Right ventricle myocardium inferior (tissue), 1 donor: ENCODE measurements around the gene LRP11. TPM values are rescaled to one million over a fixed set of nuclear protein-coding genes. Genes with fewer than 3 reads are reported as not detected.
A peak's percentile ranks its signal among the peaks of the same experiment; 100 is the strongest.

Source experiments
- ATAC-seq: fragments of 200-7000 bp; cut with Tn5 transposase; one replicate; pipeline ENCODE4 v1.9.1; 2020; ENCODE audit warnings: mild to moderate bottlenecking, moderate library complexity
- DNase-seq: peaks from one replicate; pipeline ENCODE4 v3.0.0; 2021; ENCODE audit errors: missing footprints
- intact Hi-C: fragments of 100-400 bp; cut with DNase I; formaldehyde crosslinking; loops from one replicate; pipeline ENCODE4 v1.11.0; 2022
- total RNA-seq: library from RNA; stranded (reverse); fragmentation: NEBNext Ultra II Directional; extraction: Animal tissue kit (Norgen Biotek cat#: 25700); gene quantifications from one replicate; pipeline ENCODE4 v1.2.1, GENCODE V29; 2021
- donor health status: DM: no; HTN: yes; CAD: no; lungs with severe emphysema.

The LRP11 gene
- total RNA-seq, 1 donor from 2014 or later, result 21.5 TPM

DNA sequence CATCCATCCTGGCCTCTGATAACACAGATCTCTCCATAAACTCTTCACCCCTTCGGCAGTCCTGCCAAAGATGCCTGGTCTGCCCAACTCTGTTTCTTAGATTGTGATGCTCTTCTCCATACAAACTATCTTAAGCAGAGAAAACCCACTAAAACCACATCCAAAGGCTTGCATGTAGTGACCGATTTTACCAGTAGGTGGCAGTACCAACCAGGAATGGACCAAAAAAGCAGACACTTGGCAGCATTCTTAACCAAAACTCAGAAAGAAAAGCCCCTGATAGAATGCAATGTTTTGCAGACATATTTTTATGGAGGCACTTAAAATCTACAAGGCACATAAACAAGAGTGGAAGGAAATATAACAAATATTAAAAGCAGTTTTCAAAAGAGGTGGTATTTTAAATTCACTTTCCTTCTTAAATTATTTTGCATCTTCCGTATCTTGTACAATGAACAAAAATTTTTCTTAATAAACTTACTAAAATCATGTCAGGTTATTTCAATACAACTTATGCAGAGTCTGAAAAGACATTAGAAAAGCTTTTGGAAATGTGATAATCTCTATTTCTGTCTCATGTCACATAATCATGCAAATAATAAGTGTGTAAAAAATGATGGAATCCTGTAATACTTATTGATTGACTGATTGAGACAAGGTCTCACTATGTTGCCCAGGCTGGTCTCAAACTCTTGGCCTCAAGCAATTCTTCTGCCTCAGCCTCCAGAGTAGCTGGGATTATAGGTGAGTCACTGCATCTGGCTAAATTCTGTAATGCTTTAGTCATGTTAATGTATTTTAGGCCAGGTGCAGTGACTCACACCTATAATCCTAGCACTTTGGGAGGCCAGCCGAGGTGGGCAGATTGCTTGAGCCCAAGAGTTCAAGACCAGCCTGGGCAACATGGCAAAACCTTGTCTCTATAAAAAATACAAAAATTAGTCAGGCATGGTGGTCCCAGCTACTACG, 29.4 kb downstream of the LRP11 start:
- no peak for ATAC-seq
- intact Hi-C loops, result loop anchor here (1.0 to 10.0 kb wide), 3 partner anchors 30 to 170 kb away; partner anchors contain the start of gene LRP11
- no peak for DNase-seq

DNA sequence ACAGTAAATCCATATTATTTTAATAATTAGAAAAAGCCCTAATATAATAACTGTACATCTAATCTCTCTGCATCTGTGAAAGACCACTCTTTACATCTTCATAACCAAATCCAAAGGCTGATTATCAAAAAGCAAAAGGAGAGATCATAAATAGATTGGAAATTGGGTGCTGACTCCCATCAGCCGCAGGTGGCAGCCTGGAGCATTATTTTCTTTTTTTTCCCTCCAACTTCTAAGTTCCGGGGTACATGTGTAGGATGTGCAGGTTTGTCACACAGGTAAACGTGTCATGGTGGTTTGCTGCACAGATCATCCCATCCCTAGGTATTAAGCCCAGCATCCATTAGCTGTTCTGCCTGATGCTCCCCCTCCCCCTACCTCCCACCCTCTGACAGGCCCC, 30.5 kb downstream of the LRP11 start:
- DNase-seq (no peak), ATAC-seq (no peak)
- intact Hi-C loops, result loop anchor here (2.0 to 10.0 kb wide), 2 partner anchors 31 to 171 kb away; partner anchors contain the start of gene LRP11

DNA sequence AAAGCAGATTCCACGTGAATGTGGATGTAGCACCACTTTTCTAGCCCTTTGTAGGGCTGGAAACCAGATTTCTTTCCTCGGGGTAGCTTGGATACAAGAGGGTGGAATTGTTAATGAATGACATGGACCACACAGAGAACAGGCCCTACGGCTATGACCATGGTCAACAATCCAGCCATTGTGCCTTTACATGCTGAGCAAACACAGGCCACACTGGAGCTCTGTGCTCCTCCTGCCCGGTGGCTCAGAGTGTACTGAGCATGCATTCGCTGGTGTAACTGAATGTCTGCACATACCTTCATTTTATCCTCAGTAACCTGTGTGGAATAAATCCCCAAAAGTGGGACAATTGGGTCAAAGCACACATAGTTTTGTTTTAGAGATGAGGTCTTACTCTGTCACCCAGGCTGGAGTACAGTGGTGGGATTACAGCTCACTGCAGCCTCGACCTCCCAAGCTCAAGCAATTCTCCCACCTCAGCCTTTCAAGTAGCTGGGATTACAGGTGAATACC, 32.8 kb downstream of the LRP11 start:
- intact Hi-C loops, result loop anchor here (10.0 kb wide), 1 partner anchor 173 kb away; no protein-coding TSS in a partner anchor
- ATAC-seq, result no peak

DNA sequence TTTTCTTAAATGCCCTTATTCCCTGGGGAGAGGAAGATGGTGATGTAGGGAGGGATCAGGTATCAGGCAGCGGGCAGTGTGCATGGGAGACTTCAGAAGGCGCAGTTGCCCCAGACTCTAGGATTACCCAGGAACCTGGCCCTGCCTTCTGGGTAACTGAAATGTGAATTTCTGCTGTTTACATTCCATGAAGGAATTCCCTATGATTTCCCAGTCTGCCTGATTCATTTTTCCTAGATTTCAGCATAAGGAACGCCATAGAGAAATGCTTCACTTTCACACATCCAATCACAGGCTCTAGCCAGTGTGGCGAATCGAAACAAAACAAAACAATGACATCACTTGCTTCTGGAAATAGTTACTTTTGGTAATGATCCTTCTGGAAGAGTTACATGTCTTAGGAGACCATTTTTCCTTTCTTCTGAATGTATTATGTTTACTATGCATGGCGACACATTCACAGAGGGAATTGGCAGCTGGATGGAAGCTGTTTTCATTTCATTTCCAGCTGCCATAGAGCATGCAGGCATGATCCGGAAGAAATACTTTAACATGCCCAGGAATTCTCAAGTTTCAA, 33.3 kb downstream of the LRP11 start:
- no peak for ATAC-seq
- no peak for DNase-seq
- intact Hi-C loops, result loop anchor here (10.0 kb wide), 1 partner anchor 174 kb away; no protein-coding TSS in a partner anchor

More for the DNA sequence above, 32.8 kb downstream of the LRP11 start:
- no peak for DNase-seq

DNA sequence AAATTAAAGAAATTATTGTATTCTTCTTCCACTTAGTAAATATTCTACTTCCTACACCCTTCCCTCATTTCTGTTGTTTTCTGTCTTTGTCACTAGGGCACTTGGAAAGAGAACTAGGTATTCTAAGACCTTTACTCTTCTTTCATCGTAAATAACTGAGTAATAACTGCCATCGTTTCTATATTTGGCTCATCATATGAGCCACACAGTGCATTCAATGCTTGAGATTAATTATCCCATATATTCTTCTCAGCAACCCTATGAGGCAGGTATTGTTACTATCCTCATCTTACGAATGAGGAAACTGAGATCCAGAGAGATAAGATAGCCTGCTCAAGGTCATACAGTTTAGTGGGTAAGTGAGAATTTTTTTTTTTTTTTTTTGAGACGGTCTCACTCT, 38.9 kb downstream of the LRP11 start:
- intact Hi-C loops, result no loop called here
- ATAC-seq, result no peak

DNA sequence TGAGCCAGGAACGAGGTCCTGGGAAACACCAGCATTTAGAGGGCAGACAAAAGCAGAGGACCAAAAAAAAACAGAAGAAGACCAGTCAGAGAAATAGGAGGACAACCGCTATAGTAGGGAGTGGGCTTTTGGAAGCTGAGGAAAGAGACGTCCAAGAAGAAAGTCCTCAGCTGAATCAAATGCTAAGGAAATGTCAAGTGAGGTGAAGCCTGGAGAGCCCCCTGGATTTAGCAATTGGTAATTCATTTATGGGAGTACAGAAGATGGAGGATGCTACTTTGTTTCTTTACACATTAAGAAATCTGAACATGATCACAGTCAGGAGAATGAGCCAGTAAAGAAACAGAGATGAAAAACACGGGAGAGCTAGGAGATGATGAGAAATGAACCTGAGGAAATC, 41.1 kb downstream of the LRP11 start:
- DNase-seq (no peak), ATAC-seq (no peak)
- intact Hi-C loops, result no loop called here

More for the DNA sequence above, 38.9 kb downstream of the LRP11 start:
- no peak for DNase-seq

DNA sequence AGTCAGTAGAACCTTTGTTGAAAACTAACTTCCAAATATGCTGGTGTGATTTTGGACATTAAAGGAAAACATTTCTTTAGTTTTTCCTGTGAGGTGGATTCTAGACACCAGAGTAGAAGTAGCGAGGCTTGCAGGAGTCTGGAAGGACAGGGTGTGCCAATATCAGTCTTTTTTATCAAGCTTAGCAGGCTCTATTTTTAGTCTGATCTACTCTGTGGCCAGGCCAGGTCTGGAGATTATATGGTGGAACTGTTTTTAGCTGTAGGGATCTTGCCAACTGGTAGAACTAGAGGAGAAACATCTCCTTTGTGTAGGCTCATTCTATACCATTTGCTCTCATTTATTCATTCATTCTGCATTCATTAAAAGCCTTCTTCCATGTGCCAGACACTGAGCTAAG, 42.7 kb downstream of the LRP11 start:
- peak; percentile 63 for ATAC-seq

DNA sequence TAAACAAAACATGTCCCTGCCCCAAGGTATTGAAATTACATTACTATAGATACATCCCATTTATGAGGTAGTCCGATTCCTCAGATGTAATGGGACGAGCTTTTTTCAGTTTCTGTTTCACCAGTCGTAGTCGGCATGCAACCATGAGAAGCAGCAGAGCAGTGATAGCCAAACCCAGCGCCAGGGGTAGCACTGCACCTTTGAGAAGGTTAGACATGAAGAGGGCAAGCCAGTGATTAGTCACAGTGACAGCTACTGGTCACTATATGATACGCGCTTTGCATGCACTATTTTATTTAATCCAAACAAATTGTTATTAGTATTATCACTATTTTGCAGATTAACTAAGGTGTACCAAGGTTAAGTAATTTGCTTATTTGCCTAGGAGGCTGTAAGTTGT, 43.7 kb downstream of the LRP11 start:
- intact Hi-C loops, result no loop called here
- ATAC-seq (peak; percentile 54), DNase-seq (no peak)

More for the DNA sequence above, 42.7 kb downstream of the LRP11 start:
- no peak for DNase-seq
- intact Hi-C loops, result no loop called here

DNA sequence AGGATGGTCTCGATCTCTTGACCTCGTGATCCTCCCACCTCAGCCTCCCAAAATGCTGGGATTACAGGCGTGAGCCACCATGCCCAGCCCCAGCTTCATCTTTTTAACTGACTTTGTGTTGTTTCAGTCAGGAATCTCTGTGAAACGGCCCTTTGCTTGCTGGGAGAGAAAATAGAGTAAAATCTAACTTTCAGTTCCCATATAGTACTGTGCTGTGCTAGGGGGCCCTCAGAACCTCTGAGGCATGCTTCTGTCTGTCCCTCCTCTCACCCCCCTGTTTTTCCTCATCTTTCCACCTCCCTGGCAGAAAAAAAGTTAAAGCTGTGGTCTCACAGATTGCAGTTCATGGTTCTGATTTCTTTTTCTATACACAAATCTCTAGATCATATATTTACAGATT, 48.4 kb downstream of the LRP11 start:
- intact Hi-C loops, result no loop called here
- no peak for ATAC-seq
- DNase-seq, result no peak

DNA sequence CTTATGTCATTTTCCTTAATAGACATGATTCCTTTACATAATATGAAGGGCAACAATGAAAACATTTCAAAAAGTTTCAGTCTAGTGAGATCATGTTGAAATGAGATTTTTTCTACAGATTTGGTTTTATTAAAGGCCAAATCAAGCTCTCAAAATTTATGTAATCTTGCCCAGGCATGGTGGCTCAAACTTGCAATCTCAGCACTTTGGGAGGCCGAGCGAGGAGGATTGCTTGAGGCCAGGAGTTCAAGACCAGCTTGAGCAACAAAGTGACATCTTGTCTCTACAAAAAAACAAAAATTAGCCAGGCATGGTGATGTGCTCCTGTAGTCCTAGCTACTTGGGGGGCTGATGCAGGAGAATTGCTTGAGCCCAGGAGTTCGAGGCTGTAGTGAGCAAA, 50.8 kb downstream of the LRP11 start:
- DNase-seq (no peak), ATAC-seq (no peak)
- intact Hi-C loops, result no loop called here

DNA sequence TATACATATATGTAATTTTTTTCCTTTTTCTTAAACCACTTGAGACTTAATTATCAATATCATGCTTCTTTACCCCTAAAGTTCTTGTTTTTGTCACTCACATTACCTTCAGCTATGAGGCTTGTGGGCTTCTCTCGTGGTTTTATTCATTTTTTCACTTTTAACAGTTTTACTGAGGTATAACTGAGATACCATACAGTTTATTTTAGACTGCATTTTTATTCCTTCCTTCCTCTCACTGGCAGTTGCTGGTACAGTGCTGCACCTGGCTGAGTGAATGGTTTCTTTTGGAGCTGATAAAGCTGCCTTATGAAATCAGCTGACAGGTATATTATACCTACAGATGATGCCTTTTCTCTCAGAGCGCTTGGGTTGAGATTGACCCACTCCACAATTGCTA, 54.4 kb downstream of the LRP11 start:
- ATAC-seq (no peak), DNase-seq (no peak)
- intact Hi-C loops, result no loop called here

DNA sequence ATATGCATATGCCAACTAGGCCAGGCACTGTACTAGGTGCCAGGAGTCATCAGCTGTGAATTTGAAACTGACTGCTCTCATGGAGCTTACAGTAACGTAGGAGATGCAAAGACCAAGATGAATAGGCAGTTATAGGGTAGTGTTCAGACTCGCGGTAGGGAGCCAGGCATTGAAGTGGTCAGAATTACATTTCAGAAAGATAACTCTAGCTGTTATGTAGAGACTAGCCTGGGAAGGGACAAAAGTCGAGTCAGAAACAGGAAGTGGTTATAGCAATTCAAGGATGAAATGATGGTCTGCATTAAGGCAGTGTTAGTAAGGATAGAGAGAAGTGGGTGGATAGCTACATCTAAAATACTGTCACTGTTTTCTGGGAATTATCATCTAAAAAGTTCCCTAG, 58.0 kb downstream of the LRP11 start:
- intact Hi-C loops, result no loop called here
- ATAC-seq, result no peak
- DNase-seq, result no peak

DNA sequence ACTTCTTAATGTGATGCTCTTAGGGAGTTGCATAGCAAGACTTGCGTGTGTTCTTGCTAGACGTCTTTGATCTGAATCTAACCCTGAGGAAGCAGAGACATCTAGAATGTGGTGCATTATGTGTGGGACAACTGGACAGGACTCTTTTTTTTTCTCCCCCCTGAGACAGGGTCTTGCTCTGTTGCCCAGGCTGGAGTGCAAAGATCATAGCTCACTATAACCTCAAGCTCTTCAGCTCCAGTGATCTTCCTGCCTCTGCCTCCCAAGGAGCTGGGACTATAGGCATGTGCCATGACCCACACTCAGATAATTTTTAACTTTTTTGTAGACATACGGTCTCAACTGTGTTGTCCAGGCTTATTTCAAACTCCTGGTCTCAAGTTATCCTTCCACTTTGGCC, 80.6 kb downstream of the LRP11 start:
- intact Hi-C loops, result no loop called here
- DNase-seq (no peak), ATAC-seq (no peak)

DNA sequence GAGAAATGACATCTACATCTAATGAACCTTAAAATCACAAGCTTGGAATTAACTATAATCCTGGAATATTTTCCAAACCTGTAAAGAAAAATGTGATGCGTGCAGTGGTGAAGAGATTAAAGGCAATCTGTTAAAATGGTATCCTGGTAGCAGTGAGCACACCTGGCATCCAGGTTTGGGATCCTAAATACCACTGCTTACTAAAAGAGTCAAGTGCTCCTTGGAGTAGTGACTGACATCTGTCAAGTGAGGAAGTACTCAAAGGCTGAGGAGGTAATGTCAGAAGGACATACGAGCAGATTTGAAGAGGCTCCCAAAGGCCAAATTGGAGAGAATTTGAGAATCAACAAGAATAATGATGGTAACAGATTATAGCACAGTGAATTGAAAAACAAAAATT, 81.8 kb downstream of the LRP11 start:
- ATAC-seq (no peak), DNase-seq (no peak)
- intact Hi-C loops, result no loop called here

DNA sequence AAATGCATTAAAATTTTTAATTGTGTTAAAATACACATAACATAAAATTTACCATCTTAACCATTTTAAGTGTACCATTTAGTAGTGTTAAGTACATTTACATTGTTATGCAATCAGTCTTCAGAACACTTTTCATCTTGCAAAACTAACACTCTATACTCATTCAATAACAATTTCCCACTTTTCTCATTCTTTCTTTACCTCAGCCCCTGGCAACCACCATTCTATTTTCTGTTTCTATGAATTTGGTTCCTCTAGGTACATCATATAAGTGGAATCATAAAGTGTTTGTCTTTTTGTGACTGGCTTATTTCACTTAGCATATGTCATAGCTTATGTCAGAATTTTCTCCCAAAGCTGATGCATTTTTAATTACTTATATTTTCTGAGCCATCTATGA, 82.4 kb downstream of the LRP11 start:
- DNase-seq, result no peak
- intact Hi-C loops, result no loop called here
- ATAC-seq, result no peak

DNA sequence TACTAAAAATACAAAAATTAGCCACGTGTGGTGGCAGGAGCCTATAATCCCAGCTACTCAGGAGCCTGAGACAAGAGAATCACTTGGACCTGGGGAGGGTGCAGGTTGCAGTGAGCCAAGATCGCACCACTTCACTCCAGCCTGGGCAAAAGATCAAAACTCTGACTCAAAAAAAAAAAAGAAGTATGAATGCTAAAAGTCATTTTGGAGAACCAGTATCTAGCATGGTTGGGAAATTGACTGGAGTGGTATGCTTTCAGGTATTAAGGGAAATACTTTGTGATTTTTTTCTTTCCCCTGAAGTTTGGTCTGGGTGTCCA, 84.6 kb downstream of the LRP11 start:
- no peak for DNase-seq
- intact Hi-C loops, result no loop called here
- peak; percentile 84 for ATAC-seq

DNA sequence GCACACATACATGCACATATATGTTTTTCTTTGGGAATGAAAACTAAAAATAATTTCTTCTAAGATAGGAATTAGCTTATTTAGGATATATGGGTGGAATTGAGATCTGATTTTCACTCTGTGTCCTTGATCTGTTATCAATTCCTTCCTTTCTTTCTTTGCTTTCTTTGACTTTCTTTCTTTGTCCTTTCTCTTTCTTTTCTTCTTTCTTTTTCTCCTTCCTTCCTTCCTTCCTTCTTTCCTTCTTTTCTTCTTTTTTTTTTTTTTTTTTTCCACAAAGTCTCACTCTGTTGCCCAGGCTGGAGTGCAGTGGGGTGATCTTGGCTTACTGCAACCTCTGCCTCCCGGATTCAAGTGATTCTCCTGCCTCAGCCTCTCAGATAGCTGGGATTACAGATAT, 86.5 kb downstream of the LRP11 start:
- intact Hi-C loops, result no loop called here
- ATAC-seq (no peak), DNase-seq (no peak)

DNA sequence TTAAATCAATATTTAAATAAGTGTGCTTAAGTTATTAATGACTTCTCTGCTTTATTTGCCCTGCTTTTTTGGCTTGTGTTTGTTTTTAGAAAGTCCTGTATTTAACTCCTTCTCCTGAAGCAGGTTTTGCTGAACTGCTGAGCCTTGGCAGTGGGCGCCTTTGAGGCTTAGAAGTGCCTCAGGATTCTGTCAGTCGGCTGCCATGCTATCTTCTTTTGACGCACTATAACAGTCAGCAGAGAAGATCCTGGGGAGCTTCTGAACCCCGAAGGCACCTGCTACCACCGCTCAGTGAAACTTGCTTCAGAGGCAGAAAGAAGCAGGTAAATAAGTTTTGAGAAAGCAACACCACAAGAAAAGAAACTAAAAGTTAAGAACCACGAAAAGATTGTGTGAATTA, 92.2 kb downstream of the LRP11 start:
- no peak for DNase-seq
- intact Hi-C loops, result no loop called here

DNA sequence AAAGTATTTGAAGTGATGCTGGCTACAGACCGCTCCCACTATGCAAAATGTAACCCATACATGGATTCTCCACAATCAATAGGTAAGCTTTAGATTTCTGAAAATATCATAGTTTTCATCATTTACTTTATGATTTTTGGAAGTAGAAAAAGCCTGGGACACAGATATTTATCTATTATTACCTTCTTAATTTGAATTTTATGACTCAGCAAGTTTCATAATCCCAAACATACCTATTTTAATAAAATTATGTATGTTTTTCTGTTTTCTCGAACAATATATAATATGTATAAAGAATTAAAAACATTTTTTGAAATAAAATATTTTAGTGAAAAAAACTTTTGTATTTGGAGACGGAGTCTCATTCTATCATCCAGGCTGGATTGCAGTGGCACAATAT, 93.0 kb downstream of the LRP11 start:
- no peak for ATAC-seq
- DNase-seq, result no peak
- intact Hi-C loops, result no loop called here

More for the DNA sequence above, 92.2 kb downstream of the LRP11 start:
- ATAC-seq, result no peak

DNA sequence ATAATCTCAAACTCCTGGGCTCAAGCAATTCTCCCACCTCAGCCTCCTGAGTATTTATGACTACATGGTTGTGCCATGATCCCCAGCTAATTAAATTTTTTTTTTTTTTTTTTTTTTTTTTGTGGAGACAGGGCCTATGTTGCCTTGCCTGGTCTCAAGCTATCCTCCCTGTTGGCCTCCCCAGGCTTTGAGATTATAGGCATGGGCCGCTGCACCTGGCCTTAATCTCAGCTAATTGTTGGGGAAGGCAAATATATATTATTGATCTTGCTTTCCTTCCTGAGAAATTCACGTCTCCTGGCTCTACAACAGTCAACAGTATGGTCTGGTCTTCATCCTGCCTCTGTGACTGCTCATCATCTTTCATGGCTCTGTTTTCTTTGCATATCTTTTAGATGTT, 94.5 kb downstream of the LRP11 start:
- peak; percentile 53 for DNase-seq
- ATAC-seq, result no peak
- intact Hi-C loops, result no loop called here
